ENCODE results near the gene ARNT2. TPM values are rescaled to one million over a fixed set of nuclear protein-coding genes. Genes with fewer than 3 reads are reported as not detected.

The ARNT2 gene
- polyA plus RNA-seq, 2 donors = 0.33 to 0.94 TPM

GRCh38 chr15:80560601-80561400, 156.6 kb downstream of the ARNT2 start:
- Histone ChIP-seq H3K4me3 (ENCODE audit: low read depth in 1 of 2, low read length in 2 of 2) (no peak overlapping the region), H3K9me3 (ENCODE audit: control insufficient read depth in 2 of 2, insufficient read depth in 1 of 2, low read depth in 1 of 2, low read length in 1 of 2) (no peaks in the 10 kb centered on the region), H3K36me3 (ENCODE audit: control insufficient read depth in 2 of 2, insufficient read depth in 2 of 2, low read length in 1 of 2) (no peaks in the 10 kb centered on the region), H3K27ac (ENCODE audit: low read depth in 2 of 2, low read length in 1 of 2) (no peak overlapping the region), H3K4me1 (ENCODE audit: control insufficient read depth in 2 of 2, insufficient read depth in 2 of 2, low read length in 1 of 2) (no peaks in the 10 kb centered on the region), H3K27me3 (ENCODE audit: control insufficient read depth in 1 of 2, insufficient read depth in 2 of 2, low read length in 2 of 2) (no peaks in the 10 kb centered on the region)
- 68 to 70% methylated on average over 10 of the region's 10 CpGs for WGBS, 2 donors

DNA sequence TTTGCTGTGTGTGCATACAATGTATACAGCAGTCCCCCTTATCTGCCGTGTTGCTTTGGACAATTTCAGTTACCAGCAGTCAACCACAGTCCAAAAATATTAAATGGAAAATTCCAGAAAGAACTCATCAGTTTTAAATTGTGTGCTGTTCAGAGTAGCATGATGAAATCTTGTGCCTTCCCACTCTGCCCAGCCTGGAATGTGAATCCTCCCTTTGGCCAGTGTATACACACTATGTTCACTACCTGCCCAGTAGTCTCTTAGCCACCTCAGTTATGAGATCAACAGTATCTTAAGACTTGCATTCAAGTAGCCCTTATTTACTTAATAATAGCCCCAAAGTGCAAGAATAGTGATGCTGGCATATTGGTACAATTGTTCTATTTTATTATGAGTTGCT, 157.3 kb downstream of the ARNT2 start:
- Histone ChIP-seq H3K4me1 (ENCODE audit: control insufficient read depth in 2 of 2, insufficient read depth in 2 of 2, low read length in 1 of 2) (no peaks in the 10 kb centered on the region), H3K4me3 (ENCODE audit: low read depth in 1 of 2, low read length in 2 of 2) (no peak overlapping the region), H3K27me3 (ENCODE audit: control insufficient read depth in 1 of 2, insufficient read depth in 2 of 2, low read length in 2 of 2) (no peaks in the 10 kb centered on the region), H3K9me3 (ENCODE audit: control insufficient read depth in 2 of 2, insufficient read depth in 1 of 2, low read depth in 1 of 2, low read length in 1 of 2) (no peaks in the 10 kb centered on the region), H3K27ac (ENCODE audit: low read depth in 2 of 2, low read length in 1 of 2) (no peak overlapping the region), H3K36me3 (ENCODE audit: control insufficient read depth in 2 of 2, insufficient read depth in 2 of 2, low read length in 1 of 2) (no peaks in the 10 kb centered on the region)
- 77 to 81% methylated on average over 1 of the region's 1 CpG for WGBS, 2 donors

GRCh38 chr15:80562033-80562432, 157.9 kb downstream of the ARNT2 start:
- Histone ChIP-seq H3K27ac (ENCODE audit: low read depth in 2 of 2, low read length in 1 of 2) (no peak overlapping the region), H3K36me3 (ENCODE audit: control insufficient read depth in 2 of 2, insufficient read depth in 2 of 2, low read length in 1 of 2) (no peaks in the 10 kb centered on the region), H3K9me3 (ENCODE audit: control insufficient read depth in 2 of 2, insufficient read depth in 1 of 2, low read depth in 1 of 2, low read length in 1 of 2) (no peaks in the 10 kb centered on the region), H3K27me3 (ENCODE audit: control insufficient read depth in 1 of 2, insufficient read depth in 2 of 2, low read length in 2 of 2) (no peaks in the 10 kb centered on the region), H3K4me3 (ENCODE audit: low read depth in 1 of 2, low read length in 2 of 2) (no peak overlapping the region), H3K4me1 (ENCODE audit: control insufficient read depth in 2 of 2, insufficient read depth in 2 of 2, low read length in 1 of 2) (no peaks in the 10 kb centered on the region)
- WGBS, 2 donors = 73 to 77% methylated on average over 4 of the region's 4 CpGs

DNA sequence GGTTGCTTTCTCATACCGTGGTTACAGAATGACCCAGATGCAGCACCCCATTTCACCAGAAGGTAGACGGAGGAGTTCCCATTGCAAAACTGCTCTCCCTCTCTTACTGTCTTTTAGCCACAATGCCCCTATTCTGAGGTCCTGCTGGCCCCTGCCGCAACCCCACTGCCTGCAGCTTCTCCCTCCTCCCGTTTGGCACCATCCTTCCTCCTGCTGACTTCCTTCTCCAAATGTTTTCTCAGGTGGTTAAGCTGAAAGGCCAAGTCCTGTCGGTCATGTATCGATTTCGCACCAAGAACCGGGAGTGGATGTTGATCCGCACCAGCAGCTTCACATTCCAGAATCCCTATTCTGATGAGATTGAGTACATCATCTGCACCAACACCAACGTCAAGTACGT, 158.7 kb downstream of the ARNT2 start:
- Histone ChIP-seq H3K9me3 (ENCODE audit: control insufficient read depth in 2 of 2, insufficient read depth in 1 of 2, low read depth in 1 of 2, low read length in 1 of 2) (no peaks in the 10 kb centered on the region), H3K27me3 (ENCODE audit: control insufficient read depth in 1 of 2, insufficient read depth in 2 of 2, low read length in 2 of 2) (no peaks in the 10 kb centered on the region)

GRCh38 chr15:80563372-80563997, 159.3 kb downstream of the ARNT2 start:
- 61 to 71% methylated on average over 7 of the region's 7 CpGs for WGBS, 2 donors
- no peaks in the 10 kb centered on the region for H3K9me3 ChIP-seq (ENCODE audit: control insufficient read depth in 2 of 2, insufficient read depth in 1 of 2, low read depth in 1 of 2, low read length in 1 of 2)
- H3K4me3 ChIP-seq (ENCODE audit: low read depth in 1 of 2, low read length in 2 of 2) = no peak overlapping the region
- no peaks in the 10 kb centered on the region for H3K4me1 ChIP-seq (ENCODE audit: control insufficient read depth in 2 of 2, insufficient read depth in 2 of 2, low read length in 1 of 2)
- no peak overlapping the region for H3K27ac ChIP-seq (ENCODE audit: low read depth in 2 of 2, low read length in 1 of 2)
- H3K27me3 ChIP-seq (ENCODE audit: control insufficient read depth in 1 of 2, insufficient read depth in 2 of 2, low read length in 2 of 2) = no peaks in the 10 kb centered on the region
- H3K36me3 ChIP-seq (ENCODE audit: control insufficient read depth in 2 of 2, insufficient read depth in 2 of 2, low read length in 1 of 2) = no peaks in the 10 kb centered on the region

More for the DNA sequence above, 158.7 kb downstream of the ARNT2 start:
- Histone ChIP-seq H3K36me3 (ENCODE audit: control insufficient read depth in 2 of 2, insufficient read depth in 2 of 2, low read length in 1 of 2) (no peaks in the 10 kb centered on the region), H3K27ac (ENCODE audit: low read depth in 2 of 2, low read length in 1 of 2) (no peak overlapping the region), H3K4me1 (ENCODE audit: control insufficient read depth in 2 of 2, insufficient read depth in 2 of 2, low read length in 1 of 2) (no peaks in the 10 kb centered on the region), H3K4me3 (ENCODE audit: low read depth in 1 of 2, low read length in 2 of 2) (no peak overlapping the region)
- 85 to 89% methylated on average over 11 of the region's 11 CpGs for WGBS, 2 donors

- 91 to 92% methylated on average over 8 of the region's 8 CpGs for WGBS, 2 donors
- no peaks in the 10 kb centered on the region for H3K4me1 ChIP-seq (ENCODE audit: control insufficient read depth in 2 of 2, insufficient read depth in 2 of 2, low read length in 1 of 2)
- no peaks in the 10 kb centered on the region for H3K9me3 ChIP-seq (ENCODE audit: control insufficient read depth in 2 of 2, insufficient read depth in 1 of 2, low read depth in 1 of 2, low read length in 1 of 2)
Measured at GRCh38 chr15:80564056-80564455, 159.9 kb downstream of the ARNT2 start.

DNA sequence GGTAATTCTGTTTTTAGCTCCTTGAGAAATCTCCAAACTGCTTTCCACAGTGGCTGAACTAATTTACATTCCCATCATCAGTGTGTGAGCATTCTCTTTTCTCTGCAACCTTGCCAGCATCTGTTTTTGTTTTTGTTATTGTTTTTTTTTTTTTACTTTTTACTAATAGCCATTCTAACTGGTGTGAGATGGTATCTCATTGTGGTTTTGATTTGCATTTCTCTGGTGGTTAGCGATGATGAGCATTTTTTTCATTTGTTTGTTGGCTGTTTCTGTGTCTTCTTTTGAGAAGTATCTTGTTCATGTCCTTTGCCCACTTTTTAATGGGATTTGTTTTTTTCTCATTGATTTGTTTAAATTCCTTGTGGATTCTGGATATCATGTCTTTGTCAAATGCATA, 161.2 kb downstream of the ARNT2 start:
- WGBS, 2 donors = 90 to 97% methylated on average over 1 of the region's 1 CpG
- no peaks in the 10 kb centered on the region for H3K27me3 ChIP-seq (ENCODE audit: control insufficient read depth in 1 of 2, insufficient read depth in 2 of 2, low read length in 2 of 2)
- H3K27ac ChIP-seq (ENCODE audit: low read depth in 2 of 2, low read length in 1 of 2) = no peak overlapping the region
- no peaks in the 10 kb centered on the region for H3K4me1 ChIP-seq (ENCODE audit: control insufficient read depth in 2 of 2, insufficient read depth in 2 of 2, low read length in 1 of 2)
- H3K9me3 ChIP-seq (ENCODE audit: control insufficient read depth in 2 of 2, insufficient read depth in 1 of 2, low read depth in 1 of 2, low read length in 1 of 2) = no peaks in the 10 kb centered on the region
- H3K36me3 ChIP-seq (ENCODE audit: control insufficient read depth in 2 of 2, insufficient read depth in 2 of 2, low read length in 1 of 2) = no peaks in the 10 kb centered on the region
- H3K4me3 ChIP-seq (ENCODE audit: low read depth in 1 of 2, low read length in 2 of 2) = no peak overlapping the region

More at GRCh38 chr15:80564056-80564455, 159.9 kb downstream of the ARNT2 start:
- no peaks in the 10 kb centered on the region for H3K36me3 ChIP-seq (ENCODE audit: control insufficient read depth in 2 of 2, insufficient read depth in 2 of 2, low read length in 1 of 2)
- no peak overlapping the region for H3K4me3 ChIP-seq (ENCODE audit: low read depth in 1 of 2, low read length in 2 of 2)
- H3K27me3 ChIP-seq (ENCODE audit: control insufficient read depth in 1 of 2, insufficient read depth in 2 of 2, low read length in 2 of 2) = no peaks in the 10 kb centered on the region
- no peak overlapping the region for H3K27ac ChIP-seq (ENCODE audit: low read depth in 2 of 2, low read length in 1 of 2)

- H3K4me1 ChIP-seq (ENCODE audit: control insufficient read depth in 2 of 2, insufficient read depth in 2 of 2, low read length in 1 of 2) = no peaks in the 10 kb centered on the region
- H3K9me3 ChIP-seq (ENCODE audit: control insufficient read depth in 2 of 2, insufficient read depth in 1 of 2, low read depth in 1 of 2, low read length in 1 of 2) = no peaks in the 10 kb centered on the region
- no peaks in the 10 kb centered on the region for H3K27me3 ChIP-seq (ENCODE audit: control insufficient read depth in 1 of 2, insufficient read depth in 2 of 2, low read length in 2 of 2)
- H3K4me3 ChIP-seq (ENCODE audit: low read depth in 1 of 2, low read length in 2 of 2) = no peak overlapping the region
- H3K36me3 ChIP-seq (ENCODE audit: control insufficient read depth in 2 of 2, insufficient read depth in 2 of 2, low read length in 1 of 2) = no peaks in the 10 kb centered on the region
- 89 to 92% methylated on average over 4 of the region's 4 CpGs for WGBS, 2 donors
- H3K27ac ChIP-seq (ENCODE audit: low read depth in 2 of 2, low read length in 1 of 2) = no peak overlapping the region
Measured at GRCh38 chr15:80565988-80566387, 161.8 kb downstream of the ARNT2 start.

GRCh38 chr15:80567721-80568157, 163.6 kb downstream of the ARNT2 start:
- H3K4me3 ChIP-seq (ENCODE audit: low read depth in 1 of 2, low read length in 2 of 2) = no peak overlapping the region
- H3K4me1 ChIP-seq (ENCODE audit: control insufficient read depth in 2 of 2, insufficient read depth in 2 of 2, low read length in 1 of 2) = no peaks in the 10 kb centered on the region
- H3K36me3 ChIP-seq (ENCODE audit: control insufficient read depth in 2 of 2, insufficient read depth in 2 of 2, low read length in 1 of 2) = no peaks in the 10 kb centered on the region
- no peaks in the 10 kb centered on the region for H3K27me3 ChIP-seq (ENCODE audit: control insufficient read depth in 1 of 2, insufficient read depth in 2 of 2, low read length in 2 of 2)
- H3K27ac ChIP-seq (ENCODE audit: low read depth in 2 of 2, low read length in 1 of 2) = no peak overlapping the region
- WGBS, 2 donors = 4% methylated on average over 5 of the region's 5 CpGs
- no peaks in the 10 kb centered on the region for H3K9me3 ChIP-seq (ENCODE audit: control insufficient read depth in 2 of 2, insufficient read depth in 1 of 2, low read depth in 1 of 2, low read length in 1 of 2)

DNA sequence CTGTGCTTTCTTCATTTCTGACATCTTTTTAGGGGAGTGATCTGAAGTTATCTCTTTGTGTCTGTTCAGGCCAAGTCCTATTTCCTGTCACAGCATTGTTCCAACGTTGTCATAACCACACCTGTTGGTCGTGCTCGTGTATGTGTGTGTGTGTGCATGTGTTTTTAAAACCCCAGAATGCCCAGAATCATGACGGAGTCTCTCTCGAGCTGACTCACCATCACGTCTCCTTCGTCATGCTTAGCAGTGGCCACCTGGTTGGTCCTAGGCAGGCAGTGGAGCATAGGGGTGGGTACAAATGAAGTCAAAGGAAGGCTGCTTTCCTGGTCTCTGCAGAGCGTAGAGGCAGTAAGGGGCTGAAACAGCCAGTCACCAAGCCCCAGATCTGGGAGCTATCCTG, 164.1 kb downstream of the ARNT2 start:
- no peak overlapping the region for H3K4me3 ChIP-seq (ENCODE audit: low read depth in 1 of 2, low read length in 2 of 2)
- H3K4me1 ChIP-seq (ENCODE audit: control insufficient read depth in 2 of 2, insufficient read depth in 2 of 2, low read length in 1 of 2) = no peaks in the 10 kb centered on the region
- H3K9me3 ChIP-seq (ENCODE audit: control insufficient read depth in 2 of 2, insufficient read depth in 1 of 2, low read depth in 1 of 2, low read length in 1 of 2) = no peaks in the 10 kb centered on the region
- no peak overlapping the region for H3K27ac ChIP-seq (ENCODE audit: low read depth in 2 of 2, low read length in 1 of 2)
- no peaks in the 10 kb centered on the region for H3K27me3 ChIP-seq (ENCODE audit: control insufficient read depth in 1 of 2, insufficient read depth in 2 of 2, low read length in 2 of 2)
- WGBS, 2 donors = 62 to 65% methylated on average over 8 of the region's 8 CpGs
- no peaks in the 10 kb centered on the region for H3K36me3 ChIP-seq (ENCODE audit: control insufficient read depth in 2 of 2, insufficient read depth in 2 of 2, low read length in 1 of 2)
